Naive B cell (primary cell): Measurements from ENCODE around the gene IFT27. TPM values are rescaled to one million over a fixed set of nuclear protein-coding genes. Genes with fewer than 3 reads are reported as not detected.

ENCODE experiments used
- ATAC-seq, 2 donors: fragments of 150-1000 bp; cut with Tn5 transposase; 2 replicates each; pipeline ENCODE4 v1.10.0; 2021; ENCODE audit warnings: low read depth in 2 of 2, mild to moderate bottlenecking in 2 of 2, moderate library complexity in 2 of 2
- DNase-seq: peaks from one replicate; pipeline ENCODE4 v3.0.0; 2022
- H3K27ac Mint-ChIP-seq, 6 donors: one replicate each; pipeline ENCODE4 v1.8.0; 2020 to 2022; ENCODE audit warnings: mild to moderate bottlenecking in 6 of 6, mixed read lengths in 6 of 6, moderate library complexity in 5 of 6, inconsistent platforms in 2 of 6
- H3K27me3 Mint-ChIP-seq, 3 donors: one replicate each; pipeline ENCODE4 v1.8.0; 2021 to 2022; ENCODE audit warnings: mixed read lengths in 3 of 3, mild to moderate bottlenecking in 1 of 3
- H3K36me3 Mint-ChIP-seq, 2 donors: one replicate each; pipeline ENCODE4 v1.8.0; 2020 to 2022; ENCODE audit warnings: mixed read lengths in 2 of 2, inconsistent platforms in 1 of 2, mild to moderate bottlenecking in 1 of 2
- H3K4me1 Mint-ChIP-seq, 3 donors: one replicate each; pipeline ENCODE4 v1.8.0; 2020 to 2022; ENCODE audit warnings: mixed read lengths in 3 of 3, inconsistent platforms in 1 of 3, mild to moderate bottlenecking in 1 of 3, moderate library complexity in 1 of 3
- H3K4me3 Mint-ChIP-seq, 8 donors: one replicate each; pipeline ENCODE4 v1.8.0; 2020 to 2022; ENCODE audit warnings: mild to moderate bottlenecking in 8 of 8, mixed read lengths in 8 of 8, moderate library complexity in 8 of 8, inconsistent platforms in 2 of 8
- H3K9me3 Mint-ChIP-seq, 7 donors: one replicate each; pipeline ENCODE4 v1.8.0; 2020 to 2022; ENCODE audit warnings: mixed read lengths in 7 of 7, mild to moderate bottlenecking in 5 of 7, inconsistent platforms in 2 of 7, moderate library complexity in 1 of 7
- polyA plus RNA-seq, 6 donors: library from polyadenylated mRNA; unstranded; fragments of 300-500 nt; fragmentation: Illumina TruSeq; gene quantifications; one replicate each; pipeline ENCODE4 v1.2.3, GENCODE V29; 2021; ENCODE audit warnings: low read depth in 6 of 6

IFT27 gene
- polyA plus RNA-seq, 6 donors from 2014 or later = 7.2 to 15.9 (median 11.6) TPM

GRCh38 chr22:36743591-36744412, 32.1 kb downstream of the IFT27 start:
- Mint-ChIP-seq H3K4me1 (no peaks in the 10 kb centered on the region), H3K36me3 (no peaks in the 10 kb centered on the region), H3K27me3 (peaks cover 19 to 38% (median 25%) of the 10 kb centered on the region in 3 donors), H3K9me3 (peaks cover 2 to 9% (median 5%) of the 10 kb centered on the region in 7 donors), H3K27ac (no peak overlapping the region), H3K4me3 (no peak overlapping the region)
- DNase-seq (no peak), ATAC-seq (no peak)

- no peak for ATAC-seq
- peaks cover 26 to 45% (median 30%) of the 10 kb centered on the region in 3 donors for H3K27me3 Mint-ChIP-seq
- H3K4me3 Mint-ChIP-seq = no peak overlapping the region
- no peaks in the 10 kb centered on the region for H3K4me1 Mint-ChIP-seq
- H3K27ac Mint-ChIP-seq = no peak overlapping the region
- no peaks in the 10 kb centered on the region for H3K36me3 Mint-ChIP-seq
- no peak for DNase-seq
- H3K9me3 Mint-ChIP-seq = peaks cover 2 to 10% (median 5%) of the 10 kb centered on the region in 7 donors
Measured at GRCh38 chr22:36743011-36743410, 32.9 kb downstream of the IFT27 start.

- no peak overlapping the region for H3K27ac Mint-ChIP-seq
- no peak for ATAC-seq
- H3K4me1 Mint-ChIP-seq = peaks cover 0 to 7% (median 6%) of the 10 kb centered on the region in 3 donors
- H3K36me3 Mint-ChIP-seq = no peaks in the 10 kb centered on the region
- peaks cover 2 to 10% (median 5%) of the 10 kb centered on the region in 7 donors for H3K9me3 Mint-ChIP-seq
- no peak for DNase-seq
- peaks cover 35 to 49% (median 36%) of the 10 kb centered on the region in 3 donors for H3K27me3 Mint-ChIP-seq
- H3K4me3 Mint-ChIP-seq = no peak overlapping the region
Measured at GRCh38 chr22:36741968-36742367, 34.0 kb downstream of the IFT27 start.

GRCh38 chr22:36741204-36741793, 34.6 kb downstream of the IFT27 start:
- Mint-ChIP-seq H3K4me1 (peaks cover 0 to 7% (median 6%) of the 10 kb centered on the region in 3 donors), H3K27ac (no peak overlapping the region)

GRCh38 chr22:36740716-36741115, 35.2 kb downstream of the IFT27 start:
- H3K4me3 Mint-ChIP-seq = no peak overlapping the region
- H3K4me1 Mint-ChIP-seq = peaks cover 0 to 7% (median 6%) of the 10 kb centered on the region in 3 donors
- DNase-seq (no peak), ATAC-seq (no peak)
- no peak overlapping the region for H3K27ac Mint-ChIP-seq
- peaks cover 35 to 53% (median 40%) of the 10 kb centered on the region in 3 donors for H3K27me3 Mint-ChIP-seq
- H3K36me3 Mint-ChIP-seq = no peaks in the 10 kb centered on the region
- H3K9me3 Mint-ChIP-seq = peaks cover 2 to 10% (median 5%) of the 10 kb centered on the region in 7 donors

More at GRCh38 chr22:36741204-36741793, 34.6 kb downstream of the IFT27 start:
- DNase-seq = no peak
- no peaks in the 10 kb centered on the region for H3K36me3 Mint-ChIP-seq
- peaks cover 38 to 55% (median 40%) of the 10 kb centered on the region in 3 donors for H3K27me3 Mint-ChIP-seq
- H3K4me3 Mint-ChIP-seq = peak overlapping the region in 1 of 8 donors; percentile 47
- peaks cover 2 to 10% (median 5%) of the 10 kb centered on the region in 7 donors for H3K9me3 Mint-ChIP-seq
- ATAC-seq = no peak

- H3K4me1 Mint-ChIP-seq = peaks cover 1 to 7% (median 6%) of the 10 kb centered on the region in 3 donors
- no peak overlapping the region for H3K4me3 Mint-ChIP-seq
- DNase-seq (no peak), ATAC-seq (no peak)
- H3K27me3 Mint-ChIP-seq = peaks cover 35 to 50% (median 36%) of the 10 kb centered on the region in 3 donors
- H3K36me3 Mint-ChIP-seq = peaks cover 0 to under 1% of the 10 kb centered on the region in 2 donors
- H3K27ac Mint-ChIP-seq = no peak overlapping the region
- H3K9me3 Mint-ChIP-seq = peaks cover 2 to 10% (median 6%) of the 10 kb centered on the region in 7 donors
Measured at GRCh38 chr22:36739185-36739584, 36.7 kb downstream of the IFT27 start.

- no peak overlapping the region for H3K4me3 Mint-ChIP-seq
- peaks cover 1 to 7% (median 6%) of the 10 kb centered on the region in 3 donors for H3K4me1 Mint-ChIP-seq
- H3K27ac Mint-ChIP-seq = no peak overlapping the region
- peaks cover 37 to 56% (median 42%) of the 10 kb centered on the region in 3 donors for H3K27me3 Mint-ChIP-seq
- H3K36me3 Mint-ChIP-seq = peaks cover 0 to 7% of the 10 kb centered on the region in 2 donors
- DNase-seq (no peak), ATAC-seq (no peak)
- H3K9me3 Mint-ChIP-seq = peaks cover 2 to 10% (median 6%) of the 10 kb centered on the region in 7 donors
Measured at GRCh38 chr22:36738416-36739020, 37.4 kb downstream of the IFT27 start.

- Mint-ChIP-seq H3K27me3 (peaks cover 35 to 58% (median 50%) of the 10 kb centered on the region in 3 donors), H3K36me3 (peaks cover 0 to 11% of the 10 kb centered on the region in 2 donors), H3K4me3 (no peak overlapping the region)
Measured at GRCh38 chr22:36737776-36738175, 38.1 kb downstream of the IFT27 start.

GRCh38 chr22:36736701-36737320, 39.1 kb downstream of the IFT27 start:
- peak overlapping the region in 1 of 6 donors; percentile 65 for H3K27ac Mint-ChIP-seq
- no peak overlapping the region for H3K4me3 Mint-ChIP-seq
- peaks cover 3 to 11% (median 7%) of the 10 kb centered on the region in 7 donors for H3K9me3 Mint-ChIP-seq
- peaks cover 1 to 7% (median 6%) of the 10 kb centered on the region in 3 donors for H3K4me1 Mint-ChIP-seq
- peaks cover 0 to 16% of the 10 kb centered on the region in 2 donors for H3K36me3 Mint-ChIP-seq
- peaks cover 35 to 68% (median 59%) of the 10 kb centered on the region in 3 donors for H3K27me3 Mint-ChIP-seq
- no peak for ATAC-seq
- DNase-seq = no peak

More at GRCh38 chr22:36737776-36738175, 38.1 kb downstream of the IFT27 start:
- Mint-ChIP-seq H3K4me1 (peaks cover 1 to 7% (median 6%) of the 10 kb centered on the region in 3 donors), H3K27ac (no peak overlapping the region), H3K9me3 (peaks cover 2 to 10% (median 6%) of the 10 kb centered on the region in 7 donors)
- DNase-seq (no peak), ATAC-seq (no peak)

GRCh38 chr22:36734171-36735058, 41.5 kb downstream of the IFT27 start:
- Mint-ChIP-seq H3K4me3 (no peak overlapping the region), H3K36me3 (peaks cover 0 to 16% of the 10 kb centered on the region in 2 donors), H3K27me3 (peaks cover 25 to 79% (median 67%) of the 10 kb centered on the region in 3 donors), H3K4me1 (peaks cover 1 to 7% (median 6%) of the 10 kb centered on the region in 3 donors), H3K27ac (no peak overlapping the region), H3K9me3 (peaks cover 3 to 7% (median 4%) of the 10 kb centered on the region in 7 donors)
- no peak for ATAC-seq
- DNase-seq = no peak

GRCh38 chr22:36733271-36733670, 42.6 kb downstream of the IFT27 start:
- no peak for ATAC-seq

GRCh38 chr22:36732609-36733008, 43.3 kb downstream of the IFT27 start:
- peaks cover 0 to 7% (median 2%) of the 10 kb centered on the region in 7 donors for H3K9me3 Mint-ChIP-seq
- peaks cover 23 to 68% (median 55%) of the 10 kb centered on the region in 3 donors for H3K27me3 Mint-ChIP-seq
- peaks cover 1 to 6% (median 5%) of the 10 kb centered on the region in 3 donors for H3K4me1 Mint-ChIP-seq
- H3K36me3 Mint-ChIP-seq = peaks cover 0 to 16% of the 10 kb centered on the region in 2 donors
- ATAC-seq (no peak), DNase-seq (no peak)
- no peak overlapping the region for H3K4me3 Mint-ChIP-seq
- peak overlapping the region in 1 of 6 donors; percentile 17 for H3K27ac Mint-ChIP-seq

More at GRCh38 chr22:36733271-36733670, 42.6 kb downstream of the IFT27 start:
- Mint-ChIP-seq H3K9me3 (peaks cover 0 to 7% (median 2%) of the 10 kb centered on the region in 7 donors), H3K36me3 (peaks cover 0 to 16% of the 10 kb centered on the region in 2 donors), H3K4me1 (peaks cover 1 to 7% (median 6%) of the 10 kb centered on the region in 3 donors), H3K4me3 (no peak overlapping the region), H3K27me3 (peaks cover 22 to 73% (median 62%) of the 10 kb centered on the region in 3 donors), H3K27ac (no peak overlapping the region)
- DNase-seq = no peak
